Kidney epithelial cell (primary cell): ENCODE results near the gene PRDX2. TPM values are rescaled to one million over a fixed set of nuclear protein-coding genes. Genes with fewer than 3 reads are reported as not detected.

Experiments
- DNase-seq: peaks from one replicate; pipeline ENCODE4 v3.0.0-alpha.2; 2010; ENCODE audit warnings: low read depth
- H3K27me3 ChIP-seq: 2 replicates; pipeline ENCODE4 v1.6.0; 2011; ENCODE audit warnings: low read length; ENCODE audit not compliant: control insufficient read depth, insufficient read depth
- H3K36me3 ChIP-seq: 2 replicates; pipeline ENCODE4 v1.5.1; 2011; ENCODE audit warnings: low read length; ENCODE audit not compliant: control insufficient read depth, insufficient read depth
- H3K4me3 ChIP-seq: 2 replicates; pipeline ENCODE4 v1.5.1; 2011; ENCODE audit warnings: low read depth, mild to moderate bottlenecking, control low read depth, low read length
- CTCF ChIP-seq: IDR thresholded peaks from 2 replicates; pipeline ENCODE4 v1.5.1; 2011; ENCODE audit warnings: mild to moderate bottlenecking, moderate library complexity, low read length, control low read depth, inconsistent platforms; ENCODE audit not compliant: insufficient read depth, poor library complexity, severe bottlenecking
- total RNA-seq: library from RNA; depleted of rRNA; stranded (reverse); fragments of >200 nt; gene quantifications from 2 replicates; pipeline ENCODE4 v1.2.3, GENCODE V29; 2015

Gene PRDX2
- total RNA-seq, 1 donor from 2014 or later, result 366 TPM

GRCh38 chr19:12793290-12794195, 8.1 kb downstream of the PRDX2 start:
- no peak for TF ChIP-seq CTCF
- no peaks in the 10 kb centered on the region for H3K27me3 ChIP-seq
- H3K36me3 ChIP-seq, result no peaks in the 10 kb centered on the region
- H3K4me3 ChIP-seq, result peak overlapping the region; percentile 96
- DNase-seq, result no peak

GRCh38 chr19:12792853-12793289, 8.7 kb downstream of the PRDX2 start:
- TF ChIP-seq CTCF, result no peak
- H3K36me3 ChIP-seq, result no peaks in the 10 kb centered on the region
- DNase-seq, result no peak
- H3K4me3 ChIP-seq, result peak overlapping the region; percentile 96
- H3K27me3 ChIP-seq, result no peaks in the 10 kb centered on the region

- H3K36me3 ChIP-seq, result no peaks in the 10 kb centered on the region
These were observed 9.3 kb downstream of the PRDX2 start for GRCh38 chr19:12792051-12792852.

GRCh38 chr19:12791345-12792050, 10.1 kb downstream of the PRDX2 start, which contains the start of gene JUNB:
JUNB (plus strand) TSS chr19:12791486; CDS start chr19:12791772, 286 bp downstream.
- no peak for DNase-seq
- H3K36me3 ChIP-seq, result no peaks in the 10 kb centered on the region
- no peaks in the 10 kb centered on the region for H3K27me3 ChIP-seq
- H3K4me3 ChIP-seq, result peak within 1 kb of the TSS; percentile 96
- no peak for TF ChIP-seq CTCF

More at GRCh38 chr19:12792051-12792852, 9.3 kb downstream of the PRDX2 start:
- no peak for TF ChIP-seq CTCF
- no peak for DNase-seq
- Histone ChIP-seq H3K27me3 (no peaks in the 10 kb centered on the region), H3K4me3 (peak overlapping the region; percentile 96)

GRCh38 chr19:12790628-12791344, 10.8 kb downstream of the PRDX2 start:
- no peak for DNase-seq
- Histone ChIP-seq H3K36me3 (no peaks in the 10 kb centered on the region), H3K4me3 (peak overlapping the region; percentile 96), H3K27me3 (no peaks in the 10 kb centered on the region)
- TF ChIP-seq CTCF, result no peak
